PFSK-1 (cell line): ENCODE measurements around the gene C10orf95.

Experiments
- FOXP2 ChIP-seq: optimal IDR thresholded peaks from 2 replicates; pipeline ENCODE3; 2011; ENCODE audit warnings: borderline replicate concordance, control low read depth, inconsistent platforms; ENCODE audit not compliant: insufficient read depth; ENCODE audit errors: extremely low read length, extremely low read depth
- POLR2AphosphoS5 ChIP-seq: IDR thresholded peaks from 2 replicates; pipeline ENCODE4 v1.6.1; 2012; ENCODE audit warnings: low read depth, mild to moderate bottlenecking, control low read depth, low read length, moderate library complexity
- SIN3A ChIP-seq: IDR thresholded peaks from 2 replicates; pipeline ENCODE4 v1.6.1; 2012; ENCODE audit warnings: mild to moderate bottlenecking, low read length, moderate library complexity, borderline replicate concordance; ENCODE audit not compliant: insufficient read depth
- TAF1 ChIP-seq: IDR thresholded peaks from 2 replicates; pipeline ENCODE4 v1.6.1; 2012; ENCODE audit warnings: low read length, control low read depth, borderline replicate concordance; ENCODE audit not compliant: insufficient read depth
- TF ChIP-seq, protein P1 (sequence below), 2 experiments: IDR thresholded peaks; 2 replicates each; pipeline versions ENCODE4 v1.6.1 to v1.8.0; 2011 to 2012; ENCODE audit warnings: low read depth in 2 of 2, low read length in 2 of 2, control low read depth in 1 of 2, inconsistent platforms in 1 of 2, mild to moderate bottlenecking in 1 of 2, moderate library complexity in 1 of 2; ENCODE audit not compliant: insufficient read depth in 1 of 2

C10orf95 gene

DNA sequence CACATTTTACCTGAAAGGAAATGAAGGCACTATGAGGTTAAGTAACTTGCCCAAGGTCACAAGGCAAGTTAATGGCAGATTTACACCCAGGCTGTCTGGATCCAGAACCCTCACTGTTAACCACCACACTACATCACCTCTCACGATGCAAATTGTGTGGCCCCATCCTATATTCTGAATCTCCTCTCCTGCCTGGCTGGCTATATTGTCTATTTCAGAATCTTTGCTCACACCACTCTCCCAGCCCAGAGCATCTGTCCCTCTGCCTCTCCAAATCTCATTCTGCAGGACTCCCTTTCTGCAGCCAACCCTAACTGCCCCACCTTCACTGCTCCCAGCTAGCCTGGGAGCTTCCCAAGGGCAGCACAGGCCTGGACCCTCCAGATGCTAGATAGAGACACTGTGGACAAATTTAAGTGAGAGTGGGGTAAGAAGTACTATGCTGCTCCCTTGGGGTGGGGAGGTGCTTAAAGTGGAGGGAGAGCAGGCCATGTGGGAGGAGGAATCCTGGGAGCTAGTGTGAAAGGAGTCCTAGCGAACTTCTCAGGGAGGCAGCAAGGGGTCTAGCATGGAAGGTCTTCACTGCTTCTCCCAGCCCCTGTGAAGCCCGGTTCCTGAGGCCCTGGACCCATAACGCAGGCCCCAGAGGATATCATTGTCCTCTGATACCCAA is 19.8 kb downstream of the C10orf95 start:
- TF ChIP-seq, protein P1, sequence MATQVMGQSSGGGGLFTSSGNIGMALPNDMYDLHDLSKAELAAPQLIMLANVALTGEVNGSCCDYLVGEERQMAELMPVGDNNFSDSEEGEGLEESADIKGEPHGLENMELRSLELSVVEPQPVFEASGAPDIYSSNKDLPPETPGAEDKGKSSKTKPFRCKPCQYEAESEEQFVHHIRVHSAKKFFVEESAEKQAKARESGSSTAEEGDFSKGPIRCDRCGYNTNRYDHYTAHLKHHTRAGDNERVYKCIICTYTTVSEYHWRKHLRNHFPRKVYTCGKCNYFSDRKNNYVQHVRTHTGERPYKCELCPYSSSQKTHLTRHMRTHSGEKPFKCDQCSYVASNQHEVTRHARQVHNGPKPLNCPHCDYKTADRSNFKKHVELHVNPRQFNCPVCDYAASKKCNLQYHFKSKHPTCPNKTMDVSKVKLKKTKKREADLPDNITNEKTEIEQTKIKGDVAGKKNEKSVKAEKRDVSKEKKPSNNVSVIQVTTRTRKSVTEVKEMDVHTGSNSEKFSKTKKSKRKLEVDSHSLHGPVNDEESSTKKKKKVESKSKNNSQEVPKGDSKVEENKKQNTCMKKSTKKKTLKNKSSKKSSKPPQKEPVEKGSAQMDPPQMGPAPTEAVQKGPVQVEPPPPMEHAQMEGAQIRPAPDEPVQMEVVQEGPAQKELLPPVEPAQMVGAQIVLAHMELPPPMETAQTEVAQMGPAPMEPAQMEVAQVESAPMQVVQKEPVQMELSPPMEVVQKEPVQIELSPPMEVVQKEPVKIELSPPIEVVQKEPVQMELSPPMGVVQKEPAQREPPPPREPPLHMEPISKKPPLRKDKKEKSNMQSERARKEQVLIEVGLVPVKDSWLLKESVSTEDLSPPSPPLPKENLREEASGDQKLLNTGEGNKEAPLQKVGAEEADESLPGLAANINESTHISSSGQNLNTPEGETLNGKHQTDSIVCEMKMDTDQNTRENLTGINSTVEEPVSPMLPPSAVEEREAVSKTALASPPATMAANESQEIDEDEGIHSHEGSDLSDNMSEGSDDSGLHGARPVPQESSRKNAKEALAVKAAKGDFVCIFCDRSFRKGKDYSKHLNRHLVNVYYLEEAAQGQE (IDR thresholded peaks at IDR 0.05; ENCODE audit: insufficient read depth in 1 of 2, low read depth in 2 of 2, low read length in 2 of 2): no peak
- TF ChIP-seq FOXP2 (no peak), POLR2AphosphoS5 (no peak), SIN3A (no peak), TAF1 (no peak)

DNA sequence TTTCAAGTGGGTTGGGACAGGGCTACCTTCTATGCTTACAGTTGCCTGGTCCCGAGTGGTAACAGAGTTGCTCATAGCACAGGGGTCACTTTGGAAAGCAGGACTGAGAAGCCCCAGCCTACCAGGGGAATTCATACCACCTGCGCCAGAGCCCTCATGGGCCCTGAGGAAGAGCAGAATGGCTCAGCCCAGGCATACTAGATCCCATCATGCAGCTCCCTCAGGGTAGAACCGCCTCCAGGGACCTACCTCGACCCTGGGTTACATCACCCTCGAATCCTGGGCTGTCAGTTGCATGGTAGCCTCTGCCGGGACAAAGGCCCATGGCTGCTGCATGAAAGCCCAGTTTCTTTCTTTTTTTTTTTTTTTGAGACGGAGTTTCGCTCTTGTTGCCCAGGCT is 21.9 kb downstream of the C10orf95 start:
- TF ChIP-seq FOXP2 (no peak), POLR2AphosphoS5 (no peak), SIN3A (no peak), TAF1 (no peak)
- TF ChIP-seq, protein P1 (IDR thresholded peaks at IDR 0.05; ENCODE audit: insufficient read depth in 1 of 2, low read depth in 2 of 2, low read length in 2 of 2): no peak

DNA sequence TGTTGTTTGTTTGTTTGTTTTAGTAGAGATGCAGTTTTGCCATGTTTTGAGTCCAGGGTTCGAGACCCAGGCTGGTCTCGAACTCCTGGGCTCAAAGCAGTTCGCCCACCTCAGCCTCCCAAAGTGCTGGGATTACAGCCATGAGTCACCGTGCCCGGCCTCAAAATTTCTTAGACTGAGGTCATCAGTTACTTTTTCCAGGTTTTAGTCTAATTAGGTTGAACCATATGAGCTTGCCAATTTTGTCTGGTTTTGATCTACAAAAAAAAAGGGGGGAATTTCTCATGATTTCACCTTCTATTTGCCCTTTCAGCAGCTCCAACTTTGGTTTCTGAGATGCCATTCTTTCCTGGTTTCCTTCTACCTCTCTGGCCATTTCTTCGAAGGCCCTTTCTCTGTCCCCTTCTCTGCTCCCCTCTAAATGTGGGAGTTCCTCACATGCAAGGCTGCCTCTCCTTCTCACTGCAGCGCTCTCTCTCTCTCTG is 24.5 kb downstream of the C10orf95 start:
- TF ChIP-seq SIN3A: no peak
- TF ChIP-seq, protein P1 (IDR thresholded peaks at IDR 0.05; ENCODE audit: insufficient read depth in 1 of 2, low read depth in 2 of 2, low read length in 2 of 2): no peak
- TF ChIP-seq TAF1: no peak
- TF ChIP-seq FOXP2: no peak
- TF ChIP-seq POLR2AphosphoS5: no peak

DNA sequence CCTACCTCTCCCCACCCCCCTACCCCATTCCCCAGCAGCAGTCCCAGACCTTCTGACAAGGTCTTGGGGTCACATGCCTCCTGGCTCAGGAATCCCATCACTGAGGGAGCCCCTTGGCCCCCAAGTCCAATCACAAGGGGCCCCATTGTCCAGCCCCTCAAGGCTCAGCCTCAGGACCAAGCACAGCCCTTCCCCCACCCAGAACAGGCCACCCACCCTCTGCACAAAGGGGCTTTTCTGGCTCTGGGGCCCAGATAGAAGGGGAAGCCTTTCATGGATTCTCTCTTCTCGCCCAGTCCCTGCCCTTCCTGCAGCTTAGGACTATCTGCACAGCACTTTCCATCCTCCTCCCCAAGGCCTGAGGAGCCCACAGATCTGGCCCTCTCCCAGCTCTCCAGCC is 25.9 kb downstream of the C10orf95 start:
- TF ChIP-seq, protein P1 (IDR thresholded peaks at IDR 0.05; ENCODE audit: insufficient read depth in 1 of 2, low read depth in 2 of 2, low read length in 2 of 2): no peak
- no peak for TF ChIP-seq POLR2AphosphoS5
- TF ChIP-seq FOXP2: no peak
- TF ChIP-seq SIN3A: no peak
- no peak for TF ChIP-seq TAF1

DNA sequence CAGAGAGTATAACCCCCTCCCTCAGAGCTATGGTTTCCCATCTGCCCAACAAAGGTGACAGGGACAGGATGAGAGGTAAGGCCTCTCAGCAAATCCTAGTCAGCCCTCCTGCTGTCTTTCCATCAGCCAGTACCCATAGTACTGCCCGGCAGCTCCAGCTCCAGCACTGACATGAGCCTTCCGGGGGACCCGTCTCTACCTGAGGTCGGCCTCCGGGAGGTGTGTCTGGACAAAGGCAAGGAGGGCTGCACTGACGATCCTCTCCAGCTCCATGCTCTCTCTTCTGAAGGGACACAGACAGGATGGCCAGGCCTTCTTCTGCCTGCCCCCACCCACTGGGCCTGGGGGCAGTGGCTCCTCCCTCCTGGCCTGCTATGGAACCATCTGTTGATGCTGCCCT is 26.4 kb downstream of the C10orf95 start:
- TF ChIP-seq TAF1 (no peak), POLR2AphosphoS5 (no peak), FOXP2 (no peak), SIN3A (no peak)
- TF ChIP-seq, protein P1 (IDR thresholded peaks at IDR 0.05; ENCODE audit: insufficient read depth in 1 of 2, low read depth in 2 of 2, low read length in 2 of 2): no peak
